ENCODE data around the gene ZNF761. TPM values are rescaled to one million over a fixed set of nuclear protein-coding genes. Genes with fewer than 3 reads are reported as not detected.
A peak's percentile ranks its signal among the peaks of the same experiment; 100 is the strongest.
"Not testable (repeated sequence)": the region's sequence is repeated elsewhere in the genome, so short reads cannot be mapped to it uniquely, and the experiment has no call there.

Gene ZNF761
- total RNA-seq (2014; rRNA removed; shearing (Covaris generic)), result 17.4 and 22.2 TPM in 2 replicates

GRCh38 chr19:53431399-53432087, at the start of gene ZNF761:
TSS of gene ZNF761 (plus strand) at chr19:53431984. CDS start at chr19:53447269, 15,285 bp downstream.
- peak; percentile 94 for DNase-seq (ENCODE audit: low read depth)

- DNase-seq (ENCODE audit: low read depth), result no peak
These were observed 43.6 kb upstream of the ZNF761 start for GRCh38 chr19:53388168-53388567.

GRCh38 chr19:53388904-53389303, 42.9 kb upstream of the ZNF761 start:
- no peak for DNase-seq (ENCODE audit: low read depth)

DNA sequence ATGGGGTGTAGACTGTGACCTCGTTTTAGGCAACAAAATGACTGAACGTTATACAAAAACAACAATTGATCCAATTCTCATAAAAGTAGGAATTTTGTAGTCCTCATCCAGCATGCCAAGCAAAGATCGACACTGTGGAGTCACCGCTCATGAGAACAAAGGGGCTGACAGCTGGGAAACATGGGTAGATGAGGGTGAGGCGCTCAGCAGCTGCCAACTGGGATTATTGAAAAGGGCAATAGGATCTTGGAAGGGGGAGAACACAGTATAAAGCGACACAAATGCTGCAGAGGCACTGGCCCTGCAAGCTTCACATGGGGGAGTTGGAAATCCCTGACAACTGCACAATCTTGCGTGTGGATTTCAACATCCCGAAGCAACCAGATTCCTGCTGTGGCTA, 42.2 kb upstream of the ZNF761 start:
- no peak for DNase-seq (ENCODE audit: low read depth)

DNA sequence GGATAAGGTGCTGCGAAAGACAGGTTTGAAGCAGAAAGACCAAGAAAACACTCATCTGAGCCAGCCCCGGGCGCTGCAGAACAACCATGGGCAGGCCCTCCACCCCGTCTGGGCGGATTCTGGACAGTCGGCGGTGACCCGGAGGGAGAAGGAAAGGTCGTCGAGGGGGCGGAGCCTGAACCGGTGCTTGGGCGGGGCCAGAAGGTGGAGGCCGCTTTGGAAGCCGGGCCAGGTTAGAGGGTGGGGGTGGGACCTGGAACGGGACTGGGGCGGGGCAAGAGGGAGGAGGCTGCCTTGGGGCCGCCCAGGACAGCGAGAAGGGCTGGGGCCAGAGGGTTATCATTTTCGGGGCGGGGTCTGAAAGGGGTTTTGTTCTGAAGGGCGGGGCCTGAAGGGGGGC, 41.8 kb upstream of the ZNF761 start:
- DNase-seq (ENCODE audit: low read depth), result no peak

GRCh38 chr19:53394522-53394973, 37.2 kb upstream of the ZNF761 start:
- DNase-seq (ENCODE audit: low read depth), result peak; percentile 83

GRCh38 chr19:53394974-53395839, 36.6 kb upstream of the ZNF761 start, which contains the start of gene ZNF765:
TSS of gene ZNF765 (plus strand) at chr19:53395149. CDS start at chr19:53398016, 2,867 bp downstream.
- peak; percentile 91 for DNase-seq (ENCODE audit: low read depth)

DNA sequence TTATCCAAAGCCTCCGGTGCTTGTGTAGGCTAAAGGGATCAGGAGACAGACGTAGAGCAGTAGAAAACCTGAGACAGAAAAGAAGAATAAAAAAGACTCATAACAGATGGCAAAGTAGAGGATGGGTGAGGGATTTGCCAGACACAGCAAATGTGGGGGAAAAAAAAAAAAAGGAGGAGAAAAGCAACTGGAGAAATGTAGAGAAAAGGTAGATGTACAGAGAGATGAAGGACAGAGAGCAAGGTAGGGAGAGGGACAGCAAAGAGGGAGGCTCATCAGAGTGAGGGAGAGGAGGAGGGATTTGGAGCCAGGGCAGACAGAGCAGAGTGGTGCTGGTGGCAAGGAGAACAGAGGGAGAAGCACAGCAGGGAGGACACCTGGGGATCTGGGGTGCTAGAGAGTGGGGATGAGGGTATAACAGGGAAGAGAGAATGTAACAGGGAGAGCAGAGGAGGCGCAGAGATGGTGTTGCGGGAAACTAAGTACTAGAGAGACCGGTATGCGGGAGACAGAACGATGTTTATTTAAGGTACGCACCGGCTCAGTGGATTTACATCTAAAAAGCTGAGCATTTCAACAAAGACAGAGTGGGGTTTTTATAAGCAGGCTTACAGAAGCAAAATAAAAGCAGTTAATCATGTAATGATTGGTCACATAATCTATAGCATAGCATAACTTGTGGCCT, 35.8 kb upstream of the ZNF761 start:
- DNase-seq (ENCODE audit: low read depth), result not testable (repeated sequence)

DNA sequence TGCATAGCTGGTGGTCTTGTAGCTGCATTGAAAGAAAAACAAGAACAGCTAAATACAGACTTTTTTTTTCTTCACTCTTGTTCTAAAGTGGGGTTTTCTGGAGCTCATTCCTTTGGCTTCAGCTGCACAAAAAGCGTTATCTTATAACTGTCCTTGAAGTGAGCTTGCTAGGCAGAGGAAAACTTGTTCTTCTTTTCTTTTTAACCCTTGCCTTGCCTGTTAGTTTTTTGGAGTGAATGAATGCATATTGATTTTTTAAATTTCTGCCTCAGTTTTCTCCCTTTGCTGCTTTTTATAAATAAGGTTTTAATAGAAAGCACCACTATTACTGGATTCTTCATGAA, 35.3 kb upstream of the ZNF761 start:
- DNase-seq (ENCODE audit: low read depth), result no peak

DNA sequence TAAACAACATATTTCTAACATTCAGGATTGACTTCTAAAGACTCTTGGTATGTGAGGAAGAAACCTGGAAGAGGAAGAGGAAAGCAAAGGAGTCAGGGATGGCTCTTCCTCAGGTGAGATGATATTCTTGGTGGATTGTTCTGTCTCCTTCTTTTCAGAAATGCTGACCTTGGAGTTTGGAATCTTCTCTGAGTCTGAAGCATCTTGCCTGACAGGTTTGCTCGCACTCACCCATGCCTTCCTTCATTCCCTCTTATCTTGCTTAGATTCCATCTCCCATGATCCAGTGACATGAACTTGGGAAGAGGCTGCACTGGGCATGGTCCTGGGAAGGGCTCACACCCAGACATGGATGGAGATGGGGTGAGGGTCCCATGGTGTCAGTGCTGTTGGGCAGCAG, 33.9 kb upstream of the ZNF761 start:
- not testable (repeated sequence) for DNase-seq (ENCODE audit: low read depth)

DNA sequence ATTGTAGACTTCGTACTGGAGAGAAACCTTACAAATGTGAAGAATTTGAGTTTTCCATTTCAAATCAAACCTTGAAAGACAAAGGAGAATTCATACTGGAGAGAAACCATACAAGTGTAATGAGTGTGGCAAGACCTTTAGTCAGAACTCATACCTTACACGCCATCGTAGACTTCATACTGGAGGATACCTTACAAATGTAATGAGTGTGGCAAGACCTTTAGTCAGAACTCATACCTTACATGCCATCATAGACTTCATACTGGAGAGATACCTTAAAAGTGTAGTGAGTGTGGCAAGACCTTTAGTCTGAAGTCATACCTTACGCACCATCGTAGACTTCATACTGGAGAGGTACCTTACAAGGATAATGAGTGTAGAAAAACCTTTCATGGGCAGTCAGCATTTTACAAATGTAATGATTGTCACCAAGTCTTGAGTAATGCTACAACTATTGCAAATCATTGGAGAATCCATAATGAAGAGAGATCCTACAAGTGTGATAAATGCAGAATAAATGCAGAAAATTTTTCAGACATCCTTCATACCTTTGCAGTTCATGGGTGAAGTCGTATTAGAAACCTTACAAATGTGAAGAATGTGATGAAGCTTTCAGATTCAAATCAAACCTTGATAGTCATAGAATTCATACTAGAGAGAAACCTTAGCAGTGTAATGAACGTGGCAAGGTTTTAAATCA, 22.1 kb upstream of the ZNF761 start:
- DNase-seq (ENCODE audit: low read depth), result no peak

- not testable (repeated sequence) for DNase-seq (ENCODE audit: low read depth)
These were observed 11.1 kb upstream of the ZNF761 start for GRCh38 chr19:53420520-53421315.

DNA sequence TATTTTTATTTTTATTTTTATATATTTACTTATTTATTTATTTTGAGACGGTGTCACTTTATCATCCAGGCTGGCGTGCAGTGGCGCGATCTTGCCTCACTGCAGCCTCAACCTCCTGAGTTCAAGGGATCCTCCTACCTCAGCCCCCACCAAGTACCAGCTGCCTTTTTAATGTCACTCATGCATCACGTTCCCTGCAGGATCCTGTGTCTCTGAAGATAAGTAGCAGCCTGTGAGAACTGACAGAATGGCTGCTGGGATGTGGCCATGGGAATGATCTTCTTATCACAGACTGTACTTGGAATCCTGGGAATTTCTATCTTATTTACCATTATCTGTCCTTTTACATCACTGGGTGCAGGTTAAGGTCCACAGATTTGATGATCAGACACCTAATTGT, 9.2 kb upstream of the ZNF761 start:
- no peak for DNase-seq (ENCODE audit: low read depth)

DNA sequence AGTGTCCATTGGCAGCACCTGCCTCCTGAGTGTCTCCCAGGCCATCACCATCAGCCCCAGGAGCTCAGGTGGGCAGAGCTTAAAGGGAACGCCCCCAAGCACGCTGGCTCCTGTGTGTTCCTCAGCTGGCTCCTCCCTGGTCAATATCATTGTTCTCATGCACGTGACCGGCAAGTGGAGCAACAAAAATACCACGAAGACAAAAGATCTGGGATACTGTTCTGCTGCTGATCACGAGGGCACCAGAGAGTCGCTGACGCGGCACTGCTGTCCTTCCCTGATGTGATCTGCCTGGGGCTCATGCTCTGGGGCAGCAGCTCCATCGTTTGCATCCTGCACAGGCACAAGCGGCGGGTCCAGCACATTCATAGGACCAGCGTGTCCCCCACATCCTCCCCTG, 8.7 kb upstream of the ZNF761 start:
- not testable (repeated sequence) for DNase-seq (ENCODE audit: low read depth)

DNA sequence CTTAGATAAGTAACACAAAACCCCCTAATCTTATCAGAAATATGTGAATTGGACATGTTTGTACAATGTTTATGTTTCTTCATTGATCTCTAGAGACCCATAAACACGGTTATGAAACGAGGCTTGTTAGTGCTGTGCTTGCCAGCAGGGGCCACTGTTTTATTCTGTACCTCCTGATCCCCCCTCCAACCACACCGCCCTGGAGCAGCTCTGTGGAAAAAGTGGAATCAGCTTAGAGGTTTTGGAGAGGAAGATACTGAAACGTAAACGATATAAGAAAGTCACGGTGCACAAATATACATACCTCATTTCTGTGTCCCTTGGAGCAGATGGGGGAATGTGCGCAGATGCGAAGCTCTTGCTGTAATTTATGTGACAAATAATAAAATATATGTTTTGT, 8.1 kb upstream of the ZNF761 start:
- DNase-seq (ENCODE audit: low read depth), result not testable (repeated sequence)

DNA sequence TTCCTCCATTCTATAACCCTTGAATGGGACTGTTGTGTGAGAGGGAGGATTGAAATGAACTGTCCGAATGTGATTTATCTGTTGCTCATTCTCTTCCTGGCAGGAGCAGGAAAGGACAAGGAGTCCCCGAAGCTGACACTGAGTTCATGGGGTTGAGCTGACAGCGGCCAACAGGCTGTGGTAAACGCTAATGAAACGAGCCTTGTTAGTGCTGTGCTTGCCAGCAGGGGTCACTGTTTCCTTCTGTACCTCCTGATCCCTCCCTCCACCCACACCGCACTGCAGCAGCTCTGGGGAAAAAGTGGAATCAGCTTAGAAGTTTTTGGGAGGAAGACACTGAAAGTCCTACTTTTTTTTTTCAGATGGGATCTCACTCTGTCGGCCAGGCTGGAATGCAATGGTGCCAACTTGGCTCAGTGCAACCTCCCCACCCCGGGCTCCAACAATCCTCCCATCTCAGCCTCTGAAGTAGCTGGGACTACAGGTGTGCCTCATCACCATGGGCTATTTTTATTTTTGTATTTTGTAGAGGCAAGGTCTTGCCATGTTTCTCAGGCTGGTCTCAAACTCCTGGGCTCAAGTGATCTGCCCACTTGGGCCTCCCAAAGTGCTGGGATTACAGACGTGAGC, 6.7 kb upstream of the ZNF761 start:
- DNase-seq (ENCODE audit: low read depth), result no peak

- DNase-seq (ENCODE audit: low read depth), result peak; percentile 8
These were observed 391 bp downstream of the ZNF761 start for GRCh38 chr19:53432088-53432661.

- DNase-seq (ENCODE audit: low read depth), result not testable (repeated sequence)
These were observed 12.0 kb downstream of the ZNF761 start for GRCh38 chr19:53443809-53444208.

GRCh38 chr19:53447196-53447595, 15.4 kb downstream of the ZNF761 start:
- not testable (repeated sequence) for DNase-seq (ENCODE audit: low read depth)

DNA sequence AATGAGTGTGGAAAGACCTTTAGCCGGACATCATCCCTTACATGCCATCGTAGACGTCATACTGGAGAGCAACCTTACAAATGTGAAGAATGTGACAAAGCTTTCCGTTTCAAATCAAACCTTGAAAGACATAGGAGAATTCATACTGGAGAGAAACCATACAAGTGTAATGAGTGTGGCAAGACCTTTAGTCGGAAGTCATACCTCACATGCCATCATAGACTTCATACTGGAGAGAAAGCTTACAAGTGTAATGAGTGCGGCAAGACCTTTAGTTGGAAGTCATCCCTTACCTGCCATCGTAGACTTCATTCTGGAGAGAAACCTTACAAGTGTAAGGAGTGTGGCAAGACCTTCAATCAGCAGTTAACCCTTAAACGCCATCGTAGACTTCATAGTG, 24.0 kb downstream of the ZNF761 start:
- DNase-seq (ENCODE audit: low read depth), result no peak

Data from M059J (cell line).